Activated CD4-positive, alpha-beta T cell treated with anti-CD3 and anti-CD28 coated beads, Interleukin-10, Interleukin-2, amounts not matched to agents 100 ng/mL and 50 ng/mL, durations not matched to agents 16 hours and 8 hours (primary cell): ENCODE results near the gene CBARP.
"Not testable (repeated sequence)": the region's sequence is repeated elsewhere in the genome, so short reads cannot be mapped to it uniquely, and the experiment has no call there.

ENCODE experiments used
- DNase-seq: peaks from one replicate; pipeline ENCODE4 v3.0.0-alpha.2; 2020

Gene CBARP

GRCh38 chr19:1250437-1251260 lies 12.8 kb upstream of the CBARP start:
- DNase-seq, result peak; percentile 44

DNA sequence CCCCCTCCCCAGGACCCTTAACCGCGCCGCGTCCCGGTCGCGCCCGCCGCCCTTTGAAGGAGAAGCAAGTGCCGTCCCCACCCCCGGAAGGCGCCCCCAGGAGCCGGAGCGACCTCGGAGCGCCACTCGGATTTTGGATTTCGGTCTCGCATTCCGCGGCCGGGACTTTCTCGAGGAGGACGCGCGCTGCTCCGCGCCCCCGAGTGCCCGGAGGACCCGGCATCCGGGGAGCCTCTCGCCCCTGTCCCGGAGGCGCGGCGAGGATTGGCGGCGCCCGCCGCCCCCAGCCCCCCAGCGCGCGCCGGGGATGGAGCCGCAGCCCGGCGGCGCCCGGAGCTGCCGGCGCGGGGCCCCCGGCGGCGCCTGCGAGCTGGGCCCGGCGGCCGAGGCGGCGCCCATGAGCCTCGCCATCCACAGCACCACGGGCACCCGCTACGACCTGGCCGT lies 12.2 kb upstream of the CBARP start:
- no peak for DNase-seq

DNA sequence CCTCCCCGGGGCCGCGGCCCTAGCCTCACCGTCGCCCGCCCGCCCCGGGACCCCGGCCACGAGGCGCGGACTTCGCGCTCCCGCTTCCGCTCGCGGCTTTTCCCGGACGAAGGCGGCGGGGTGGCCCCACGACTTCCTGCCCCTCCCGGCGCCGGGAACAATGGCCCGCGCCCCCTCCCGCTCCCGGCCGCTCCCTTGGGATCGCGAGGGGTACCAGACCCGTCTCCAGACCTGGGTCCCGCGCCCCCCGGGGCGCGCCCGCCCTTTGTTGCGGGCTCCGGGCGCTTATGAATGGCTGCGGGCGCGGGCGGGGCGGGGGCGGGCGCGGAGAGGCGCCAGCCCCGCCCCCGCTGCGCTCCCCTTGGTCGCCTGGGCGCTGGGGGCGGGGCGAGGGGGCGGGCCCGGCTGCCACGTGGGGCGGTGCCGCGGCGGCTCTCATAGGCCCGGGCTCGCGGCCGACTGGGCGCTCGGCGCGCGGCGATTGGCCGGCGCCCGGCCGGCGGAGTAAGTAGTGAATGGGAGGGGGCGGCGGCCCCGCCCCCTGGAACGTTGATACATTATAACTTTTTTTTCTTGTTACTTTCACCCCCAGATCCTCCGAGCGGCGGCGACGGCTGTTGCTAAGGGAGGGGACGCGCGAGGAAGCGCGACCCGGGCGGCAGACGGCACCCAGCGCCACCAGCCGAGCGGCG lies 11.6 kb upstream of the CBARP start:
- DNase-seq, result peak; percentile 96

- peak; percentile 79 for DNase-seq
Measured at GRCh38 chr19:1248786-1249297, 11.0 kb upstream of the CBARP start.

GRCh38 chr19:1248139-1248785 lies 10.5 kb upstream of the CBARP start, which contains the start of gene MIDN:
TSS of gene MIDN (plus strand) at chr19:1248583. CDS start at chr19:1250297, 1,714 bp downstream.
- DNase-seq, result peak; percentile 81

DNA sequence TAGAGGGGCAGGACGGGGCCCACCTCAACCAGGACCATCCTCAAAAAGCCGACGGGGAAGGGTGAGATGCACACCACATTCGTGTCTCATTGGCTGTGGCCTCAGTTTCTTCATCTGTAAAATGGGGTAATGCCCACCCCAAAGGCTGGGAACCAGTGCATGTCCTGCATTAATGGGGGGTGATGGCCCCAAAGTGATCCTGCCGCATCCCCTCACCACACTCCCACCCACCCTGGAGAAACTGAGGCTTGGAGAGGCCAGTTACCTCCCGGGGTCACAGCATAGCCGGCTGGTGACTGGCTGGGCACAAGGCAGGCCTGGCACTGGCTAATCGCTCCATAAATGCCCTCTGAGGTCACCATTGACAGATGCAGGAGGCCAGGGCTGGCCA lies 9.9 kb upstream of the CBARP start:
- no peak for DNase-seq

DNA sequence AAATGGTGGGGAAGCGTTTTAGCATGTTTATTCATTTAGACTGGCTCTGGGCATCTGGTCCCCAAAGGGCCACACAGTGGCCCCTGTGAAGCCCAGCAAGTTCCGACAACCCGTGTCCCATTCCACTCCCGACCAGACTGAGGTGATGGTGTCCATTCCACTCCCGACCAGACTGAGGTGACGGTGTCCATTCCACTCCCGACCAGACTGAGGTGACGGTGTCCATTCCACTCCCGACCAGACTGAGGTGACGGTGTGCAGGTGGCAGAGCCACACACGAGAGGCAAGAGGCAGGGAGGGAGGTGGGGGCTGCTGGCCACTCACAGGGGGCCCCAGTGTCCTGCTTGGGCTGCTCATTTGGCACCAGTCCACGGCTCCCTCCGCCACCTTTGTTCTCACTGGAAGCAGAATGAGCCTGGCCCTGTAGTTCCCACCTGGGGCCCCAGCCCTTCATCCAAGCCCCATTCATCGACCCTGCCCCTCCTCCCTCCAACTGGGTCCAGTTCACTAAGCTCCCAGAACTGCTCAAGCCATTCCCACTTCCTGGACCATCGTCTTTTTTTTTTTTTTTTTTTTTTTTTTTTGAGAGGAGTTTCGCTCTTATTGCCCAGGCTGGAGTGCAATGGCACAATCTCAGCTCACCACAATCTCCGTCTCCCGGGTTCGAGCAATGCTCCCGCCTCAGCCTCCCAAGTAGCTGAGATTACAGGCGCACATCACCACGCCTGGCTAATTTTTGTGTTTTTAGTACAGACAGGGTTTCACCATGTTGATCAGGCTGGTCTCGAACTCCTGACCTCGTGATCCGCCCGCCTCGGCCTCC lies 8.7 kb upstream of the CBARP start:
- DNase-seq, result not testable (repeated sequence)

GRCh38 chr19:1245494-1246264 lies 7.9 kb upstream of the CBARP start:
- DNase-seq, result no peak

GRCh38 chr19:1244693-1245451 lies 7.1 kb upstream of the CBARP start:
- DNase-seq, result peak; percentile 30

DNA sequence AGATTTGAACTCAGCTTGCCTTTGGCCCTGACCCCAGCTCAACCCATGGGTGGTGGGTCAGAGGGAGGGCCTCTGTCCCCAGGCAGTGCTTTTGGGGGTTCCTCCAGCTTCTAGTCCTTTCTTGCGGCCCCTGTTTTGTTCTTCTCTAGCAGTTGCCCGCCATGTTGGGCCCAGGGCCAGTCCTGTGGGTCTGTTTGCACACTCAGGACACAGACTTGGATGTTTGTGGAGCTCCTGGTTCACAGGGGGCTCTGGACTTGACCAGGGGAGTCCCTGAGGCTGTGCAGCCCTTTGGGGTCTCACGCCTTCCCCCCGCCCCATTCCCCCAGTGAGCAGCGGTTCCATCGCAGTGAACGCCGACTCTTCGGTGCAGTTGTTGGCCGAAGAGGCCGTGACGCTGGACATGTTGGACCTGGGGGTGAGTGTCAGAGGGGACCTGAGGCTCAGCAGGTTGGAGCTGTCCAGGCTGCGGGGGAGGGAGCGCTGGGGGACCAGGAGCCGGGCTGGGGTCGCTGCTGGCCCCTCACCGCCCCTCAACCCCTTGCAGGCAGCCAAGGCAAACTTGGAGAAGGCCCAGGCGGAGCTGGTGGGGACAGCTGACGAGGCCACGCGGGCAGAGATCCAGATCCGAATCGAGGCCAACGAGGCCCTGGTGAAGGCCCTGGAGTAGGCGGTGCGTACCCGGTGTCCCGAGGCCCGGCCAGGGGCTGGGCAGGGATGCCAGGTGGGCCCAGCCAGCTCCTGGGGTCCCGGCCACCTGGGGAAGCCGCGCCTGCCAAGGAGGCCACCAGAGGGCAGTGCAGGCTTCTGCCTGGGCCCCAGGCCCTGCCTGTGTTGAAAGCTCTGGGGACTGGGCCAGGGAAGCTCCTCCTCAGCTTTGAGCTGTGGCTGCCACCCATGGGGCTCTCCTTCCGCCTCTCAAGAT lies 6.2 kb upstream of the CBARP start:
- DNase-seq, result peak; percentile 87

- DNase-seq, result peak; percentile 97
Measured at GRCh38 chr19:1241417-1242095, 3.8 kb upstream of the CBARP start, which contains the start of gene ATP5F1D. TSS of gene ATP5F1D (plus strand) at chr19:1241751. CDS start at chr19:1241851, 100 bp downstream.

GRCh38 chr19:1240925-1241324 lies 3.1 kb upstream of the CBARP start:
- no peak for DNase-seq

- peak; percentile 96 for DNase-seq
Measured at GRCh38 chr19:1239796-1240737, 2.3 kb upstream of the CBARP start.

- DNase-seq, result no peak
Measured at GRCh38 chr19:1239420-1239795, 1.6 kb upstream of the CBARP start.

DNA sequence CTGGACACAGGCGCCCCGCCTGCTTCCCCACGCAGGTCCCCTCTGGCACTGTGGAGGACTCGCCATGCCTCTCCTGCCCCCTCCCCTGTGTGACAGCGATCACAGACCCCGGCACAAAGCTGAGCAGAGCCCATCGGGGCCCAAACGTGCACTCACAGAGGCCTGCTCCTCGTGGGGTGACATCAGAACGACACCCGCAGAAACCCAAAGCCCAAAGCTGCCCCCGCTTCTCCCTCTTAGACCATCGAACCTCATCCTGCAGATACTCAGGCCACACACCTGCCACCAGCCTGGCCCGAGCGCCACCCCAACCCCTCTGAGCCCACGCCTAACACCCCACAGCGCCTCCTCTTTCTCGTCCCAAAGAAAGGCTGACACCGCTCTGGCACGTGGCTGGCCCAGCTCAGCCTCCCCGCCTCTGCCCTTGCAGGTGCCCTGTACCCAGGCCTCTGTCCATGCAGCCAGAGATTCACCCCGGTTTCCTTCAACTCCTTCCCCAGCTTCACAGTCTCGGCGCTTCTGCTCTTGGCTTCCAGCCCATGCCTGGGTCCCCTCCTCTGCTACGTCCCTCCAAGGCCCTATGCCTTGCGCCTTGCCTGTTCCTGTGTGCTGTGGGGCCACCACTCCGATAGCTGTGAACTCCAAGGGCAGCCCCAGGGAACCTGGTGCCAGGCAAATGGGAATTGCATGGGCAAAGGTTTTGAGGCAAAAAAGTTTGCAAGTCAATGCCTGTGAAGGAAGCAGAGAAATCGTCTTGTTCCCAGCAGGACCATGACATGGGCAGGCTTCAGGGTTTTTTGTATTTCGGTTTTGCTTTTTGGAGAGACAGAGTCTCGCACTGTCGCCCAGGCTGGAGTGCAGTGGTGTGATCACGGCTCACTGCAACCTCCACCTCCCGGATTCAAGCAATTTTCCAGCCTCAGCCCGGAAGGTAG lies 831 bp upstream of the CBARP start:
- no peak for DNase-seq

DNA sequence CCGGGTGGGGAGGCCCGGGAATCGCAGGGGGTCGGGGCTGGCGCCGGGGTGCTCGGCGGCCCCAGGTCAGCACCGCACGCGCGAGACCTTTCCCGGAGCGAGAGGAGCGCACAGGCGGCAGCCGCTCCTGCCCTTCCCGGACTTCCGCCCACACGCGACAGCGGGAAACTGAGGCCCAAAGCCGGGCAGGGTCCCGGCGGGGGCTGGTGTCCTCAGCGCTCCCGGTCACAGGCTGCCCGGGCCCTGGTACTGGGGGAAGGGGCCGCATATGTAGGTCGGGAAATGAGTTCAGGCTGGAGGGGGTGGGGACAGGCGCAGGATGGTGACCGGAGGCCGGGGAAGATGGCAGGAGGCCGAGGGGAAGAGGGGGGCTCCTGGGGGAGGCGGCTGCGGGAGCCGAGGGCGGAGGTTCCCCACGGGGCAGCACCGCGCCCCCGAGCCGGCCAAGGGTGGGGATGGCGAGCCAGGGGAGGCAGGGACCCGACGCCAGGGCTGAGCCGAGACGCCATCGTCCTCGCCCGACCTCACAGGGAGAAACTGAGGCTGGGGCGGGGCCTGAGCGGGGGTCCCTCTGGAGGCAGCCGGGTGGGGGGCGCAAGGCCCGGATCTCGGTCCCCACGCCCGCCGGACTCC lies 662 bp downstream of the CBARP start:
- no peak for DNase-seq
